ENCODE results near the gene EXOC5.

EXOC5 gene

GRCh38 chr14:57297852-57298251 is 29.1 kb upstream of the EXOC5 start:
- TF ChIP-seq ZNF629 (tag by site-specific recombination; IDR thresholded peaks at IDR 0.05) (no peak), ZNF398 (tag by site-specific recombination; IDR thresholded peaks at IDR 0.05) (no peak), ZNF473 (tag by site-specific recombination; IDR thresholded peaks at IDR 0.05) (no peak), ZNF561 (tag by site-specific recombination; IDR thresholded peaks at IDR 0.05; ENCODE audit: borderline replicate concordance) (no peak), ZNF2 (tag by site-specific recombination; IDR thresholded peaks at IDR 0.05) (no peak), ZNF184 (tag by site-specific recombination; IDR thresholded peaks at IDR 0.05) (no peak), ZNF585B (tag by site-specific recombination; IDR thresholded peaks at IDR 0.05) (no peak), ZNF449 (tag by site-specific recombination; IDR thresholded peaks at IDR 0.05) (no peak), ZNF394 (tag by site-specific recombination; IDR thresholded peaks at IDR 0.05; ENCODE audit: borderline replicate concordance) (no peak), ZNF10 (tag by site-specific recombination; IDR thresholded peaks at IDR 0.05) (no peak), ZNF239 (tag by site-specific recombination; IDR thresholded peaks at IDR 0.05) (no peak), REPIN1 (tag by site-specific recombination; IDR thresholded peaks at IDR 0.05; ENCODE audit: low read depth) (no peak), ZNF654 (tag by site-specific recombination; IDR thresholded peaks at IDR 0.05; ENCODE audit: low read depth) (no peak), SP2 (tag by site-specific recombination; IDR thresholded peaks at IDR 0.05) (no peak), OSR2 (tag by site-specific recombination; IDR thresholded peaks at IDR 0.05) (no peak), ZNF704 (tag by site-specific recombination; IDR thresholded peaks at IDR 0.05) (no peak), ZNF621 (tag by site-specific recombination; IDR thresholded peaks at IDR 0.05) (no peak), KLF9 (tag by site-specific recombination; IDR thresholded peaks at IDR 0.05; ENCODE audit: low read depth) (no peak)
- CTCF ChIA-PET = interaction anchor here (0.8 kb wide), 1 partner anchor 807 kb away, joined by 3 read pairs; no protein-coding TSS in a partner anchor
- no peak overlapping the region for H3K4me3 ChIP-seq (ENCODE audit: low read depth, low read length)
- no peaks in the 10 kb centered on the region for H3K4me1 ChIP-seq (ENCODE audit: control insufficient read depth, insufficient read depth, low read length)
- H3K27ac ChIP-seq (ENCODE audit: extremely low read depth, low read depth, low read length) = no peak overlapping the region
- POLR2A ChIA-PET = interaction anchor here (0.6 kb wide), 1 partner anchor 35 kb away, joined by 3 read pairs; no protein-coding TSS in a partner anchor
- no peaks in the 10 kb centered on the region for H3K9me3 ChIP-seq (ENCODE audit: control insufficient read depth, insufficient read depth, low read depth, low read length)
- no peaks in the 10 kb centered on the region for H3K36me3 ChIP-seq (ENCODE audit: control insufficient read depth in 2 of 2, insufficient read depth in 1 of 2, low read length in 2 of 2)

GRCh38 chr14:57295239-57295638 is 26.5 kb upstream of the EXOC5 start:
- Histone ChIP-seq H3K9me3 (ENCODE audit: control insufficient read depth, insufficient read depth, low read depth, low read length) (no peaks in the 10 kb centered on the region), H3K4me3 (ENCODE audit: low read depth, low read length) (no peak overlapping the region), H3K27ac (ENCODE audit: extremely low read depth, low read depth, low read length) (no peak overlapping the region), H3K36me3 (ENCODE audit: control insufficient read depth in 2 of 2, insufficient read depth in 1 of 2, low read length in 2 of 2) (peaks cover 0 to 6% of the 10 kb centered on the region in 2 experiments; a peak in 2 of 3 replicates), H3K4me1 (ENCODE audit: control insufficient read depth, insufficient read depth, low read length) (no peaks in the 10 kb centered on the region)
- POLR2A ChIA-PET = no interaction called here
- CTCF ChIA-PET = interaction anchor here (0.7 to 1.9 kb wide), 5 partner anchors 20 to 905 kb away, joined by 3 to 7 read pairs (median 4); no protein-coding TSS in a partner anchor
- TF ChIP-seq BCL11B (tag by site-specific recombination; IDR thresholded peaks at IDR 0.05; ENCODE audit: low read depth) (no peak), ZNF221 (tag by site-specific recombination; IDR thresholded peaks at IDR 0.05; ENCODE audit: borderline replicate concordance) (no peak), ZNF292 (tag by site-specific recombination; IDR thresholded peaks at IDR 0.05; ENCODE audit: borderline replicate concordance, low read depth) (no peak), ZBTB11 (tag by site-specific recombination; conservative IDR thresholded peaks at IDR 0.05; ENCODE audit: low read depth) (no peak), ZSCAN4 (tag by site-specific recombination; IDR thresholded peaks at IDR 0.05) (no peak), ZNF362 (tag by site-specific recombination; IDR thresholded peaks at IDR 0.05) (no peak)

All from HEK293 (cell line).